ENCODE measurements around the gene MXRA8. TPM values are rescaled to one million over a fixed set of nuclear protein-coding genes. Genes with fewer than 3 reads are reported as not detected.

Gene MXRA8
- total RNA-seq, 1 experiment from 2014 or later = 25.3 TPM

- Histone ChIP-seq H3K4me3 (ENCODE audit: low read length) (peak overlapping the region; percentile 91), H3K79me2 (ENCODE audit: low read length) (peaks cover 78% of the 10 kb centered on the region), H3K36me3 (ENCODE audit: low read depth, low read length) (peaks cover 24% of the 10 kb centered on the region; the same call in 1 of the 2 replicates), H3K27me3 (ENCODE audit: low read length) (no peaks in the 10 kb centered on the region), H3K4me1 (ENCODE audit: insufficient read depth, low read length) (peaks cover 45% of the 10 kb centered on the region), H3K9me2 (replicated peaks; ENCODE audit: low read length) (no peaks in the 10 kb centered on the region), H3K4me2 (ENCODE audit: low read length) (peak overlapping the region; percentile 98), H4K20me1 (ENCODE audit: low read length) (no peaks in the 10 kb centered on the region), H3K9ac (ENCODE audit: low read length) (peak overlapping the region; percentile 93), H3K9me3 (ENCODE audit: low read length) (no peaks in the 10 kb centered on the region), H2AFZ (ENCODE audit: low read length) (no peak overlapping the region), H3K27ac (ENCODE audit: low read length) (peak overlapping the region; percentile 97), H3F3A (ENCODE audit: low read length, unreplicated experiment) (no peaks in the 10 kb centered on the region)
- POLR2A ChIA-PET (ENCODE audit: unreplicated experiment) = no interaction called here
- peak; percentile 18 for ATAC-seq
- TF ChIP-seq EZH2 (IDR thresholded peaks at IDR 0.05; ENCODE audit: low read length, unreplicated experiment) (no peak), EZH2phosphoT487 (IDR thresholded peaks at IDR 0.05; ENCODE audit: borderline replicate concordance, low read length) (no peak)
- TF ChIP-seq, protein P1, sequence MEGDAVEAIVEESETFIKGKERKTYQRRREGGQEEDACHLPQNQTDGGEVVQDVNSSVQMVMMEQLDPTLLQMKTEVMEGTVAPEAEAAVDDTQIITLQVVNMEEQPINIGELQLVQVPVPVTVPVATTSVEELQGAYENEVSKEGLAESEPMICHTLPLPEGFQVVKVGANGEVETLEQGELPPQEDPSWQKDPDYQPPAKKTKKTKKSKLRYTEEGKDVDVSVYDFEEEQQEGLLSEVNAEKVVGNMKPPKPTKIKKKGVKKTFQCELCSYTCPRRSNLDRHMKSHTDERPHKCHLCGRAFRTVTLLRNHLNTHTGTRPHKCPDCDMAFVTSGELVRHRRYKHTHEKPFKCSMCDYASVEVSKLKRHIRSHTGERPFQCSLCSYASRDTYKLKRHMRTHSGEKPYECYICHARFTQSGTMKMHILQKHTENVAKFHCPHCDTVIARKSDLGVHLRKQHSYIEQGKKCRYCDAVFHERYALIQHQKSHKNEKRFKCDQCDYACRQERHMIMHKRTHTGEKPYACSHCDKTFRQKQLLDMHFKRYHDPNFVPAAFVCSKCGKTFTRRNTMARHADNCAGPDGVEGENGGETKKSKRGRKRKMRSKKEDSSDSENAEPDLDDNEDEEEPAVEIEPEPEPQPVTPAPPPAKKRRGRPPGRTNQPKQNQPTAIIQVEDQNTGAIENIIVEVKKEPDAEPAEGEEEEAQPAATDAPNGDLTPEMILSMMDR (conservative IDR thresholded peaks at IDR 0.05; ENCODE audit: low read depth, low read length) = no peak; the same call in 1 of the 2 replicates
- peak; percentile 71 for DNase-seq
- no TSS peak for BruUV-seq (replicated peaks)
- CTCF ChIA-PET = no interaction called here
- intact Hi-C loops (cut with micrococcal nuclease) = loop anchor here (2.0 kb wide), 3 partner anchors 15 to 29 kb away; partner anchors contain the start of genes AURKAIP1 and TAS1R3
Observed at GRCh38 chr1:1345384-1345783, 13.0 kb downstream of the MXRA8 start.

DNA sequence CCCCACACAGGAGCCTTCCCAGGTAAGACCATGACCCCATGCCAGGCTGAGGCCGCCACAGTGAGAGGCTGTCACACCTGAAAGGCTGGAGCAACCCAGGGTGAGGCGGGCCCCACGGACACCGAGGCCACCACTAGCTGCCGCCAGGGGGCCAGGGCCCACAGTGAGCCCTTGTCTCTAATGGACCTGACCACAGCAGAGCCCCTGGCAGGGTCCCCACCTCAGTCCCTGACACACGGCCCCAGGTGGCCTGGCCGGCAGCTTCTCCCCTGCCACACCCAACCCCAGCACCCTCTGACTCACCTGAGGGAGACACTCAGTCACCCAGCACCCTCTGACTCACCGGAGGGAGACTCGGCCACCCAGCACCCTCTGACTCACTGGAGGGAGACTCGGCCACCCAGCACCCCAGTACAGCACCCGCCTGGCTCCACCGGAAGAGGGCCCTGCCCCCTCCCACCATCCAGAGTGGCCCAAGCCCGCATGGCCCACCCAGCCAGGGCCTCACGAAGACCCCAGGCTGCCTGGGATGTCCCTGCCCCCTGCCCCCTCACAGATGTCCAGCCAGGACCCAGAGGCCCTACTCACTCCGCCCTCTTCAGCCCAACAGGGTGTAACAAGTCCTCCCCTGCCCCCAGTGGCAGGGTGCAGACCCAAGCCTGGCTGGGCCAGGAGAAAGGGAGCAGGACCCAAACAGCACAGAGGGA is 13.5 kb downstream of the MXRA8 start:
- Histone ChIP-seq H3K4me1 (ENCODE audit: insufficient read depth, low read length) (peaks cover 45% of the 10 kb centered on the region), H3K9ac (ENCODE audit: low read length) (peak overlapping the region; percentile 93), H4K20me1 (ENCODE audit: low read length) (no peaks in the 10 kb centered on the region), H3K4me3 (ENCODE audit: low read length) (peak overlapping the region; percentile 91), H3K4me2 (ENCODE audit: low read length) (peak overlapping the region; percentile 98), H3K27ac (ENCODE audit: low read length) (peak overlapping the region; percentile 97), H3K36me3 (ENCODE audit: low read depth, low read length) (peaks cover 30% of the 10 kb centered on the region; the same call in 1 of the 2 replicates), H3K27me3 (ENCODE audit: low read length) (no peaks in the 10 kb centered on the region), H3F3A (ENCODE audit: low read length, unreplicated experiment) (no peaks in the 10 kb centered on the region), H3K9me3 (ENCODE audit: low read length) (no peaks in the 10 kb centered on the region), H2AFZ (ENCODE audit: low read length) (no peak overlapping the region), H3K79me2 (ENCODE audit: low read length) (peaks cover 78% of the 10 kb centered on the region), H3K9me2 (replicated peaks; ENCODE audit: low read length) (no peaks in the 10 kb centered on the region)
- POLR2A ChIA-PET (ENCODE audit: unreplicated experiment) = no interaction called here
- BruUV-seq (replicated peaks) = no TSS peak
- TF ChIP-seq EZH2phosphoT487 (IDR thresholded peaks at IDR 0.05; ENCODE audit: borderline replicate concordance, low read length) = peak; percentile 89
- TF ChIP-seq, protein P1 (conservative IDR thresholded peaks at IDR 0.05; ENCODE audit: low read depth, low read length) = peak; percentile 76
- TF ChIP-seq EZH2 (IDR thresholded peaks at IDR 0.05; ENCODE audit: low read length, unreplicated experiment) = no peak
- DNase-seq (peak; percentile 100), ATAC-seq (peak; percentile 51)
- intact Hi-C loops (cut with micrococcal nuclease) = loop anchor here (1.0 to 2.0 kb wide), 4 partner anchors 14 to 30 kb away; partner anchors contain the start of genes AURKAIP1 and TAS1R3
- CTCF ChIA-PET = interaction anchor here (0.6 kb wide), 1 partner anchor 18 kb away, joined by 4 read pairs; no protein-coding TSS in a partner anchor

All from PC-3 (cell line).